Retina (tissue), 1 donor: ENCODE measurements around the gene WDR7.

Experiments
- DNase-seq: peaks from one replicate; pipeline ENCODE4 v3.0.0-alpha.2; 2016

WDR7 gene

DNA sequence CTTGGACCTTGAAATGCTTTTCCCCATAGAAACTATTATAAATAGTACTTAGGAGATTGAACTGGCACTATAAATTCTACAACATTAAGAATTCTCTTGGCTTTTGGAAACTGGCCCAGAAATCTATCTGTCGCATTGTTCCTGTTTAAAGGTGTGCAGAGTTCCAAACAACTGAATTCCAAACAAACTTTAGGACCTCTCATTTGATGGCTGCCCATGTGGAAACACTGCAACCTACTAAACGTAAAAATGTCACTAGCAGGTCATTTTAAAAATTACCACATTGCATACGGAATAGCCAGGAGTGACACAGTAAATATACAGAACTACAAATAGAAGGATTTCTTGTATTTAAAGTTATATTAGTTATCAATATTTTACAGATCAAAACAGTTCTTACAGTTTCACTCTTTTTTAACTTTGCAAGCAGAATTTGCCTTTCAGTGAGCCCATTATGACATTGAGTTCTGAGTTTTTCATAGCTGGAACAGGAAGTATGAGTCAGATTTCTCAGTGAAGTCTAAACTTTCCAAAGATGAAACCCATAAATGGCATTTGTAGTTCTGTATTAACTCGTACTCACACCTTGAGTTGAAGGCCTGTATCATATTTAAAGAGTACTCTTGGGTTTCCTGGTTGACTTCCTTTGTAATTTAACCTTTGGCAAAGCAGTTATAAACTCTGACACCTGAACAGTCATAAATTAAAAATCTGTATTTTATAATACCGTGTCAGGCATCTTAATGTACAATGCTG, 353.4 kb downstream of the WDR7 start:
- no peak for DNase-seq

DNA sequence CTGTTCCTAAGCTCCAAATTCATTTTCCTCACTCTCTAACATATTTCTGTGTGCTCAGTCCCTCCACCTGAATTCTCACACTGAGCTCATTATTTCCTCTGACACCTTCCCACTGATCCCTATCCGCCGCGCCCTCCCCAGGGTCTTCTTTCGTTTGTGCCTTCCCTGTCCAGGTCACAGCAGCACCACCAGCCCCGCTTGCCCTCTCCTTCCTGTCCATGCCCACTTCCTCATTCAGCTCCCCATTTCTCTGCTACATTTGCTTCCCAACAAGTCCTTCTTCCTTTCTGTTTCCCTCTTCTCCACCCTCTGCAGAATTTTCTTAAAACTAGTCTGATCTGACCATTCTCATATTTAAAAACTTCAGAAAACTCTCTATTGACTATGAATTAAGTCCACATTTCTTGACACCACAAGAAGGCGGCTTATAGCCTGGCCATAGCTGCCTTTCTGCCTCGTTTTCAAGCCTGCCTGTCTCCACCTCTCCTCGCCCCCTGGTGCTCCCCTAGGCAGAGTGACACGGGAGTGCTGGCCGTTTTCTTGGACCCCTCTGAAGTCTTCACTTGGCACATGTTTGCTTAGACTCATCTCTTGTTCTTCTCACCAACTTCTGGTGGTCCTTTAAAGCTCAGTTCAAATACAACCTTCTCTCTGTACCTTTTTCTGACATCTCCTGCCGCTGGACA, 357.0 kb downstream of the WDR7 start:
- no peak for DNase-seq

DNA sequence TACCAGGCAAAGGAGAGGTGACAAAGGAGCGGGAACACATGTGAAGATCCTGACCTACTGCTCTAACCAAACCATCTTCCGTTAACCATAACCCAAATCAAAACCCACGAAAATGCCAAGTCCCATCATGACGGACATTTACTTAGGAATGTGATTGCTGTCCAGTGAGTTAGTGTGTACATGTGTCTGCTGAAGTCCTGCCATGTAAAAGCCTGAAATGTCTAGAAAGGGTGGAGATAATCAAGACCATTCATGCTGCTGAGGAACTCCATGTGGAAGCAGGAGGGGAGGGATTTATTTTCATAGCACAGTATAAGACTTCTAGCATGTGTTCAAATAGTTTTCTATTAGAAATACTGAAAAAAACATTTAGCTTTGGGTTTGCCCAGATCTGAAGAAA, 358.7 kb downstream of the WDR7 start:
- DNase-seq, result no peak

DNA sequence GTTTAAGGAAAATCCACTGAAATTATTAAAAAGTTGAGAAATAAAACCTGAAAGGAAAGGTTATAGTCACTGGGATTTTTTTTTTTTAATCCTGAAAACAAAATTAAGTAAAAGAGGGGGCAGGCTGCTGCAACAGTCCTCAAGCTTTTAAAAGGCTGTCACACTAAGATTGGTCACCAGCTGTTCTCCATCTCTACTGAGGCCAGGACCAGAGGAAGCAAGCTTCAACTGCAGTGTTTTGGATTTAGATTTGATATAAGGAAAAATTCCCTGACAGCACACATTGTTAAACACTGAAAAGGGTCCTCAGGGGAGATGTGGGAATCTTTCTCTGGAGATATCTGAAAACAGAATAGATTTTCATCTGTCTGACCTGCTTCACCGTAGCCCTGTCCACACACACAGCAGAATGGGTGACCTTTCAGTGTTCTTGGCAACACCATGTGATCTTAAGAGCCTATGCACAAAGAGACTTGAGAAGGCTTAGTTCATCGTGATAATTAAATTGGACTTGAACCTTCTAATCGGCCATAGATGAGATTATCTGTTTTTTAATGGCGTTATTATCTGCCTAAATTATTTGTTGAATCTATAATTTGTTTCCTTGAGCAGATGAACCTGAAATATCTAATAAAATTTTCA, 363.7 kb downstream of the WDR7 start:
- DNase-seq, result peak; percentile 42

DNA sequence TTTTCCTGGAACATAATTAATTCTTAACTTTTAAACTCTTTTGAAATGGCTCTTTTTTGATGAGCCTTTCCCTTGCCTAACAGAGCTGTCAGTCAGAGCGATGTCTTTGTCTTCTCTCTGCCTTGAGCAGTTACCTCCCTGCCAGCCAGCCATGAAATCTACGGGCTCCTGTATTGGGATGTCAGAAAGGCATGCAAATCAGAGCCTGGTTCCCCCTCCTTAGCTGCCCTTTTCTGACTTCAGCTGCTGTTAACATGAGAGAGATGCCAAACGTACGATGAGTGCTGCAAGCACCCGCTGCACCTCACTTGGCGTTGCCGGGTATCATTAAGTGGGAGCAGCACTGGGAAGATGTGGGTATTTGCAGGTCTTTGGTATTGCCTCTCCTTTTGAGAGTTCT, 364.3 kb downstream of the WDR7 start:
- peak; percentile 48 for DNase-seq

DNA sequence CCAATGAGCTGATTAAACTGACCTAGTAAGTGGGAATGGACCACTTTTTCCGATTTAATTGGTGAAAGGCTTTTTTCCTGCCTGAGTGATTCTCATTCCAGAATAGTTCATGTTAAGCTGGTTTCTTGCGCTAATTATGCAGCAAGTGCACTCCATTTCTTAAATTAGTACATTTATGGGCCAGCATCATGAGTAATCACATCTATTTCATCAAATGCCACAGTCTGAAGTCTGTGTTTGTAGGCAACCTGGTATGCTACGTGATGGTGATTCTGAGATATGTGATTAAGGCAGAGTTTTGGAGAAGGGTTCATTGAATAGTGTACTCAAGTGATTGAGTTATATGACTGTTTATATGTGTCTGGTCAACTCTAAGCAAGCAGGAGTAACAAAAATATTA, 367.7 kb downstream of the WDR7 start:
- DNase-seq, result no peak

DNA sequence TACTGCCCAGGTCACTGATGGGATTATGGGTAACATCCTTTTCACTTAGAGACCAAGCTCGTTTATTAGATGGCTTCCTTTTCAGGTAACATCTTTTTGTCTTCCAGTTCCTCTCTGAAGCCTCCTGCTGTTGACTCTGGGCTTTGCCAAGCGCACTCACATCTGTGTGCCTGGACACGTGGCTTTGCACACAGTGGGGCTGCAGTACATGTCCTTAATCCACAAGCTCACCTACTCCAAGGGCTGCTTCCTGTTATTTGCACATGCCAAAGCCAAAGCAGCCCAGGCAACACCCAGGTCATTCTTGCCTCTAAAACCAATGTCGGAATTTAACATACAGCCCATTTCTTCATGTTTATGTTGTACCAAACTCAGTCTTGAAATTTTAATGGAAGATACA, 371.6 kb downstream of the WDR7 start:
- no peak for DNase-seq

DNA sequence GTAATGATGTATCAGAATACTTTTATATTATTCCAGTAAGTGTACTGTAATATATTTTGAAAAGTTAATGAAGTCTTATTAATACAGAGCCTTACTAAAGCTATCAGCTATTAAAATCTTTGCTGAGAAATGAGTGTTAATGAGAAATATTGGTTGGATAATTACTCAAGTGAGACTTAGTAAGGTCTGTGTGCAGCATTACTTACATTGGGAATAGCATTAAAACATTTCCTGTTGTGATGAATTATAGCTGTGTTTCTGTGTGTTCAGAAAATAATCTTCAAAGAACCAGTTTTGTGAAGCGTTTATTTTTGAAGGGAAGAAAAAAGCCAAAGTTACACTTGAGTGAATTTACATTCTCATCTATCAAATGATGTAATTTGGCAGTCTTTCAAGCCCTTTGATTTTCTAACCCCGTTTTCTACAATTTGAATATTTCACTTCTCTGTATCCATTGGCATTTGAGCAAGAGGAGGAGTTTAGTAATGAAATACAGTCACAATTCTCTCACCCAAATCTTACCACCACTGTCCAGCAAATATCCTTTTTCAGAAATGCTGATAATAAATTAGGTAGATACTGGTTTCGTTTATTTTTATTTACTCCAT, 372.2 kb downstream of the WDR7 start:
- no peak for DNase-seq

DNA sequence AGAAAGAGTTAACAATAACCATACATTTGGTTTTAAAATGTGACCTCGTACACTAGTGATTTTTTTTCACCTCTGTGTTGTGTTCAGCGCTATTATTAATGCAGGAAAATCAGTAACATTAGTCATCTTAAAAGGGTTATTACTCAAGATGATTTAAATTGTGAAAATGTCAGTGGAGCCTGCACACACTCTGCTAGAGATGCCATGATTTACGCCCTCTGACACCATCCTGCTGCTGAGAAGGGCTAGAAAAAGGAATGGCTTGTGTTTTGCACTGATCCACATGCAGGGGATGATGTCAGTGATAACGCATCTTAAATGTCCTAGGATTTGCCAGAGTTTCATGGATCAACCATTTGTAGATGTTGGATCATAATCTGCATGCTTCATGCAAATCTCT, 374.4 kb downstream of the WDR7 start:
- no peak for DNase-seq

DNA sequence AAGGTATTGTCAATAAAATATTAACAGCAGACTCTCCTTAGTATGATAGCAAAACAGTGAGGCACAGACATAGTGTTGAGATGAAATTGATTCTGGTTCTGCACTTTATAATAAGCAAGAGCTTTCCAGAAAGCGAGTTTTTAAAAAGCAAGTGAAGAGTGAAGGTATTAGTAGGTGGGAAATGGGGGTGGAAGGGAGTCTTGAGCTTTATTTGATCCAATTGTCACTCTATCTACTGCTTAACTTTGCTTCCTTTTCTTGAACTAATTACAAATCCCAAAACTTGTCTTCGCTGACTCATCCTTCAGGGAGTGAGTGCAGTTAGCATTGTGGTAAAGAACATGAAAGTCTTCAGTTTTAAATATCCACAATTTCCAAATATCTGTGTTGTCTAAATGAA, 375.2 kb downstream of the WDR7 start:
- DNase-seq, result no peak

DNA sequence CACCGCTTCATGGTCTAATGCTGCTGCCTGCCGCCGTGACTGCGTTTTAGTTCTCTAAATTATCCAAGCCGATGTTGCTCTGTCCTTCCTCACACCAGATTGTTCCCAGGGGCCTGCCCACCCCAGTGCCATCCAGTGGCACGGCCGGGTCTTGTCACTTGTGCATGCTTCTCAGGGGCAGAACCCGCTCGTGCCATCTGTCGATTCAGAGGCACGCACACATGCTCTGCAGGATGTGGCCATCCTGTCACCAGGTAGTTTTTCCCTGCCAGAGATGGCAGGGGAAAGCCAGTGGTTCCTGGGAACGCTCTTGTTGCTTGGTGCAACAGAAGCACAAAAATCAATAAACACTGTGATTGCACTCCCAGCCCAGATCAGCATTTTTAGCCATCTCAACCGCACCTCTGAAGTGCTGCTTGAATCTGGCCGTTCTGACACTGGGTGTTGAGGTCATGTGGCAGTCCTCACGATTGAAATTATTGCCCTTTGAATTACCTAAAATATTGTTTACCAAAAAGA, 376.1 kb downstream of the WDR7 start:
- peak; percentile 41 for DNase-seq

DNA sequence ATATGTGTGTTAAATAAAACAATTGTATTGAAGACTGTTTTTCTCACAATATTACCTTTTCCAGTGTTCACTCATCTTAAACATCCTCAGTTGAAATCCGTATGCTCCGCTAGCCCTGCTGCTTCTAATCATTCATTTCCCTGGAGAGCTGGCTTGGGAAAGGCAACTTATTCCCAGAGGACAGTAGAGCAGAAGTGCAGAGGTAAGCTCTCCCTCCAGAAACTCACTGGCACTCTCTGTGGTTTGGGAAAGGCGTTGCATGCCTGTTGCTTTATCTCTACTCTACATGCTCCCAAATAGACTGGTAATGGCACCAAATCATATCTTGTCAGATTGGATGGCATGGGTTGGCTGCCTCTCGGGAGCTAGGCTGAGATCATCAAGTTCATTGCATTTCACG, 378.6 kb downstream of the WDR7 start:
- no peak for DNase-seq

DNA sequence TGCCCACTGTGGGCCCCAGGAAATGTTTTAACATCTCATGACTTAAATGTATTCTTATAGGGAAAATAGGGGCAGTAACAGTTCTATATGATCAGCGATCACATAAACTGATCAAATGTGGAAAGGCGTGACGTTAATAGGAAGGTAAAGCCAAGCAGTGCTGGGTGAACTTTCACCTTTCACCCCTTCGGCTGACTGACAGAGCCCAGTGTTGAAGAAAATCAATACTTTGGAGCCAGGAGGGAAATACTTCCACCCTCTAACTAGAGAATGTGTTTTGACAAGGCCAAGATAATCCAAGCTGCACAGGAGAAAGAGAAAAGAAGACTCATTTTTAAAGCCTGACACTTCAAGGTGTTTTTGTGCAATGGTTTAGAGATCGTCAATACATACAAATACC, 379.3 kb downstream of the WDR7 start:
- no peak for DNase-seq

DNA sequence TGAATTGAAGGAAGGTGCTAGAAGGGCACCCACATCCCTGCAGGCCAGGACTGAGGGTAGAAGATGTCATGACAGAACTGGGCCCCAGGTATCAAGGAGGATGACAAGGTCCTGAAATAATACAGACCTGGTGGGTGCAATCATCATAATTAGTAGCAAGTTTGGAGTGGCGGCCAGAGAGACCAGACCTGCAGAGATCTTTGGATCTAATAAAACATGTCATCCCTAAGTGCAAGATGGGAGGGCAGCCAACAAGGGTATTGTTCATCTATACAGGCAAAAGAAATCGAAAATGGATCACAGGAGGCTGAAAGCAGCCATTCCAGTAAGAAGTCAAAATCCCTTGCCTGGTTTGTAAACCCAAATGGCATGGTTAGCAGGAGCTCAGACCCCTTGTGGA, 384.4 kb downstream of the WDR7 start:
- DNase-seq, result no peak

DNA sequence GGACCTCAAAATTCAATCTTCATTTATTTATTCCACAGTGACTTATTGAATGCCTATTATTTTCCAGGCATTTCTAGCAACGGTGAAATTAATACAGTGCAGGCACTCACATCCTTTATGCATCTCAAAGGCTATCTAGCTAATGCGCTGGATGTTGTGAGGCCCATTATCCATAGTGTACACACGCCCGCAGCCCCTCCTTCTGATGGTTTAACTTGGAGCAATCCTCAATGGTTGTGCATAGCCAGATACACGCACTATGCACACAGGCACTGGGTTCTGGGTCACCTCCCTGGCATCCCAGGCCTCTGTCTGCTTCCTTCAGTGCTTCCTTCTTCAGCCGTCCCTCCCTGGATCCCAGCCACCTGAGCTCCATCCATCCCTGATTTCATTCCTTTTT, 387.2 kb downstream of the WDR7 start:
- no peak for DNase-seq

DNA sequence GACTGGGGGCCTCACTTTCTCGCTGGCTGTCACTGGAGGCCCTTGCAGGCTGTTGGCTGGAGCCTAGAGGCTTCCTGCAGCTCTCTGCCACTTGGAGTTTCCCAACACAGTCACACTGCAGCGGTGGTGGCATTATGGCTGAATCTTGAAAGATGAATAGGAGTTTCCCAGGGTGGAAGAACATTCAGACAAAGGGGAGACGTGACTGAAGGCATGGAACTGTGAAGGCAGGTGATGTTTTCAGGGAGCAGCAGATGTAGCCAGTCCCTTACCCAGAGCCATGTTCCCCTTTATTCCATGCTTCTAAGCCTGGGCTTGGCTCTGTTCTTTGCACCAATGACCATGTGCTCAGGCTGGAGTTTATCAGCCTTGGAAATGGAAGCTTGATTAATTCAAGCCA, 389.0 kb downstream of the WDR7 start:
- DNase-seq, result no peak

DNA sequence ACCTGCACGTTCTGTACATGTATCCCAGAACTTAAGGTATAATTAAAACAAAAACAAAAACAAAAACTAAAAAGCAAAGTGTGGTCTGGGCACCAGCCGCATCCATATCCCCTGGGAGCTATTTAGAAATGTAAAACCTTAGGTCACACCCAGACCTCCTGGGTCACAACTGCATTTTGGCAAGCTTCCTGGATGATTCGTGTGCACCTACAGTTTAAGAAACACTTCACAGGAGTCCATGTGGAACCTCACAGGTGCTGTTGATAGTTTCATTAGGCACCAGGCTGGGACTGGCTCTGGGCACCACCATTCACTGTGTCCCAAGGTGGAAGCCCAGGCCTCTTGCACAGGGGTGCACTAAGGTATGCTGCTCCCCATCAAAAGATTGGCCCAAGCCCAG, 392.1 kb downstream of the WDR7 start:
- DNase-seq, result no peak

DNA sequence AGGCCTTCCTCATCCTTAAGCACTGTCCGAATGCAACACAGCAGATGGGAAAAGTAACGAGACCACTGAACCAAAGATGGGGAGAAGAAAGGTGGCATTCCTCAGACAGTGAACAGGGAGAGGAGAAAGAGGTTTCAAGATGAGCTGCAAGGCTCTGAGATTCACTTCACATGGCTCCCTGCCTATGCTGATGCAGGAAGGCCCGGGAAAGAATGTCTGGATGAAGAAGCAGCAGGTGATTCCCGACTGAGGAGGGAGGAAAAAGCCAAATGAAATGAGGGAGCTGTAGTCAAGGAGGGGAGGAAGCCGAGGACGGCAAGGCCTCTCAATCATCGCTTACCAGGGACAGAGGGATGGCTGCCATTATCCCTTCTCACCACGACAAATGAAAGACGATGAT, 397.2 kb downstream of the WDR7 start:
- DNase-seq, result no peak

DNA sequence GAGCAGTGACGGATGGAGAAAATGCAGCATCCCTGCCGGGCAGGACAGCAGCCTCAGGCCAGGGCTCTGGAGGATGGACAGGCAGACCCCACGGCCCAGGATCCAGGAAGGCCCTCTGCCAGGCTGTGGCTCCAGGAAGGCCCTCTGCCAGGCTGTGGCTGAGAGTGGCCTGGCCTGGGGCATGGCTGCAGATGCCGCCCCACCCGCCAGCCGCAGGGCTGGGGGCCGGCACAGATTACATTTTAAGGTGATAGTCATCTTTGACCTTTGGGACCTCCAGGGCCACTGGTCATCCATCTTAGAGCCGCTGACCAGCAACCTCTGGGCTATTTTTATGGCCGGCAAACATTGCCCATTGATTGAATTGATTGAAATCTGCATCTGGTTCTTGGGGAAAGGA, 397.7 kb downstream of the WDR7 start:
- peak; percentile 39 for DNase-seq

DNA sequence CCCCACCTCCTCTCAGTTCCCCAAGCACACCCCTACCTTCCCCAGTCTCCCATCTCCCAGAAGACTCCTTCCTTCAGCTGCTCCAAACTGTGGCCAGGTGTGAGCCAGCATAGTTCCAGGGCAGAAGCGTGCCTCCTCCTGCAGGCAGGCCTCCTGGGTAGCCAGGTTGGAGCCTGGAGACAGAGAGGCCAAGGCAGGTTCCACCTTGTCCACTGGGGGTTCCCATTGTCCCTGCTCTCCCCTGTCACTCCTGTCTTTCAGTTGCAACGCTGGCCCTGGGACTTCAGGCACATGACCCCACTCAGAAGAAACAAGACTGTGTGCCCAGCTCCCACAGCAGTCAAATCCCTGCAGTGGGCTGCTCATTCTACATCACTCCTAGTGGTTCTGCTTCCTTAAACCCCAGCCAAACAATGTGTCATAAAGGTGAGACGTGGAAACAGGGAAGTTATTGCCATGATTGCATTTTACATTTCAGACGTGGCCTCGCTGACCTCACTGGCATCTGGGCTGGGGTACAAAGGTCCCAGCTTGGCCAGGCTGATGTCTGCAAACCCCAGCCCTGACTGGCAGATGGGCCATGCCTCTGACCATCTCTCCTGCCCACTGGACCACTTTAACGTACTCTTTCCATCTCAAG, 399.3 kb downstream of the WDR7 start:
- no peak for DNase-seq

DNA sequence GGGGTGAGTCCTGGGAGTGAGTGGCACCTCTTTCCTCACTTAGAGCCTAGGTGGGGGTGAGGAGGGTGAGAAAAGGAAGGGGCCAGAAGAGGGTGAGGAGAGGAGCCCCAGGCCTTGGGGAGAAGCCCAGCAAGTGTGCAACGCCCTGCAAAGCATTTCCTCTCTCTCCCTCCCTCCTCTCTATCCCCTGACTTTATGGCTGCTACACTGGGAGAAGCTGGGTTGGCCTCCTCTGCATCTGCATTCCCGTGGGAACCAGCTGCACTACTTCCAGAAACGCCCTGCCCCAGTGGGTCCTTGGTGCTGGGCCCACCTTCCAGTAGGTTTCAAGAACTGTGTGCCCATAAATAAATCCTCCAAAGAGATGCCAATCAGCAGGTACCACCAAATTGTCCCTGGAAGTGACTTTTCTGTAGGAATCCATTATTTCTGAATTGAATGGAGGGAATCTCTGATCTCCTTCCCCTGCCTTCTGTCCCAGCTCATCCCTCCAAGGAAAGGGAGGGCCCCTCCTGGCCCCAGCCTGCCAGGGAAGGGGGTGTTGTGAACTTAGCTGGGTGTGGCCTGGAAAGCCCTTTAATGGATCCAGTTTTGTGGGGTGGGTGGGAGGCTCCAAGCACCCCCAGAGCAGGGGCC, 400.0 kb downstream of the WDR7 start:
- DNase-seq, result no peak

DNA sequence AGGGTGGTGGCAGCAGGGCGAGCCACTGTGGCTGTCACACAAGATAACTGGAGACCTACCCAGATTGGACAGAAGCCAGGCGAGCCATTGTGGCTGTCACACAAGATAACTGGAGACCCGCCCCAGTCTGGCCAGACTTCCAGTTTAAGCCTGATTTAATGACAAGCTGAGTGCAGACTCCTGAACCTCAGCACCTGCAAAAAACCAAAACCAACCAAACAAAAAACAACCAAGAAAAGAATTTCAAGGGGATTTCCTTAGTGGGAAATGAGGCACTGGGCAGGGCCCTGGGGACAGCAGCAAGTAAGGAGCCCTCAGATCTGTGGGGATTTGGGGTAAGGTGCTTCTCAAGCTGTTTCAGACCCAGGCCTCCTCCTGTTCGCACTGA, 400.5 kb downstream of the WDR7 start:
- DNase-seq, result no peak

DNA sequence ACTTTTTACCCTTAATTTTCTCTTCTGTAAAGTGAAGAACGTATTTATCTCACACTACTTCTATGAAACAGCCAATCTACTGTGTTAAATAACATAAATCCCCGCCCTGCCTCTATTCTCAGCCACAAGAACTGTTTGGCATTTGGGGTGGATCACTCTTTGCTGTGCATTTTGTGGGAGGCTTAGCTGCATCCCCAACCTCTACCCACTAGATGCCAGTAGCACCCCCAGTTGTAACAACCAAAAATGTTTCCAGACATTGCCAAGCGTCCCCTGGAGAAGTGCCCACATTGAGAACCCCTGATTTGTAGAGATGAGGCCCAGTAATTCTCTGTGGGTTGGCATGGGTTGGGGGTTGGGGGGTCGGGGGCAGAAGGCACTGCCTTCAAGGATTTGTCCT, 401.0 kb downstream of the WDR7 start:
- no peak for DNase-seq
